ENCODE measurements around the gene GNAQ.

Gene GNAQ

DNA sequence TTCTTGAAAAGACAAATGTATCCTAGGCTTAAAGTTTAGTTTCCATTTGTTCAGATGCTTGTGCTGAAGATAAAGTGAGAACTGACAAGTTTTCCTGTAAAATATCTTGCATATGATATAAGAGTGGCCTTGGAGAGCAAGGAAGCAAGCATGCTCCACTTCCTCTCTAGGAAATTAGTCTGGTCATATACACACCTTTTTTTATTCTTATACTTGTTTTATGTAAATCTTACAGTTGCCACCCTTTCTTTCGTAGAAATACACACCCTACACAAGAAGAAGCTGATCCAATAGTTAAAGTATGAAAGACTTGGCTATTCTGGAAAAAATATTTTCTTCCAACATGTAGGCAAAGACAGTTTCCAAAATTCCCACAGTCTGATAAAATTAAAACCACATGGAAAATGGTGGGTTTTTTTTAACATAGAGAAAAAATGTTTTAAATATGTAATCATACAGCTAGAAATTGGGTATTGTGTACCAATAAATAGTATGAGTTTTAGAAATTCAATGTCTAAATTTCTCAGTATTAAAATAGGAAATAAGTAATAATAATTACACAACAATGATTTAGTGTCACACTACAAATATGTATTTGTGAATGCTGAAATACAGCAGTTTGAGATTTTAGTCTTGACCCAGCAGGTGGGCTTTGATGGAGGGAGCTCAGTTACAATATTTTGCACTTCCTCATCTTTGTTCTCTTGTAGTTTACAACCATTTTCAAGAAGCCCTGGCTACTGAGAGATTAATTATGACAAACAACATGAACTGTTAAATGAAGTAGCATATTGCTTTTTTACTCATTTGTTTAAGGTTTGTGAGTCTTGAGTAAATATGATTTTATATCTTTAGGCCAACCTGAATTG lies 197.8 kb downstream of the GNAQ start:
- no peak overlapping the region for H3K4me3 ChIP-seq (ENCODE audit: low read depth, low read length)
- no peaks in the 10 kb centered on the region for H3K27me3 ChIP-seq (replicated peaks)
- H3K36me3 ChIP-seq (replicated peaks), result no peaks in the 10 kb centered on the region
- TF ChIP-seq, protein P1, sequence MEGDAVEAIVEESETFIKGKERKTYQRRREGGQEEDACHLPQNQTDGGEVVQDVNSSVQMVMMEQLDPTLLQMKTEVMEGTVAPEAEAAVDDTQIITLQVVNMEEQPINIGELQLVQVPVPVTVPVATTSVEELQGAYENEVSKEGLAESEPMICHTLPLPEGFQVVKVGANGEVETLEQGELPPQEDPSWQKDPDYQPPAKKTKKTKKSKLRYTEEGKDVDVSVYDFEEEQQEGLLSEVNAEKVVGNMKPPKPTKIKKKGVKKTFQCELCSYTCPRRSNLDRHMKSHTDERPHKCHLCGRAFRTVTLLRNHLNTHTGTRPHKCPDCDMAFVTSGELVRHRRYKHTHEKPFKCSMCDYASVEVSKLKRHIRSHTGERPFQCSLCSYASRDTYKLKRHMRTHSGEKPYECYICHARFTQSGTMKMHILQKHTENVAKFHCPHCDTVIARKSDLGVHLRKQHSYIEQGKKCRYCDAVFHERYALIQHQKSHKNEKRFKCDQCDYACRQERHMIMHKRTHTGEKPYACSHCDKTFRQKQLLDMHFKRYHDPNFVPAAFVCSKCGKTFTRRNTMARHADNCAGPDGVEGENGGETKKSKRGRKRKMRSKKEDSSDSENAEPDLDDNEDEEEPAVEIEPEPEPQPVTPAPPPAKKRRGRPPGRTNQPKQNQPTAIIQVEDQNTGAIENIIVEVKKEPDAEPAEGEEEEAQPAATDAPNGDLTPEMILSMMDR (IDR thresholded peaks at IDR 0.05; ENCODE audit: low read depth, low read length, missing control alignments), result no peak
- DNase-seq, result no peak
- in situ Hi-C loops (cut with HindIII; ENCODE audit: low pct_ligation_motif_present, low sequenced_read_pairs), result no loop called here
- no peak overlapping the region for H3K27ac ChIP-seq

DNA sequence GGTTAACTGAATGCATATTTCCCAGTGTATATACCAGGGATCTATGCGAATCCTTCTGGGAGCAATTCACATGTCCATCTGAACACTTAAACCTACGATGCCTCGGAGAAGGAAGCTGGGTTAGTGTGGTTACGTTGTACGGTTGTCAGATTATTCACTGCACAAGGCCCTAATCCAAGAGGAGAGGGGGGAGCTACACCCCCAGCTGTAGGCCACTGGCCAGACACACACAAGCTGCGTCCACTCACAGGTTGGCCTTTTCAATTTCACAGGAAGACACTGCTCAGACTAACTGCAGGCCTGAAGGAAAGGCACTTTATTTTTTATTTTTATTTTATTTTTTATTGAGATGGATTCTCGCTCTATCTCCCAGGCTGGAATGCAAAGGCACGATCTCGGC lies 199.0 kb downstream of the GNAQ start:
- Histone ChIP-seq H3K4me3 (ENCODE audit: low read depth, low read length) (no peak overlapping the region), H3K27ac (no peak overlapping the region), H3K27me3 (replicated peaks) (no peaks in the 10 kb centered on the region), H3K36me3 (replicated peaks) (no peaks in the 10 kb centered on the region)
- in situ Hi-C loops (cut with HindIII; ENCODE audit: low pct_ligation_motif_present, low sequenced_read_pairs), result no loop called here
- TF ChIP-seq, protein P1 (IDR thresholded peaks at IDR 0.05; ENCODE audit: low read depth, low read length, missing control alignments), result no peak
- no peak for DNase-seq

- in situ Hi-C loops (cut with HindIII; ENCODE audit: low pct_ligation_motif_present, low sequenced_read_pairs), result no loop called here
- H3K27me3 ChIP-seq (replicated peaks), result no peaks in the 10 kb centered on the region
- TF ChIP-seq, protein P1 (IDR thresholded peaks at IDR 0.05; ENCODE audit: low read depth, low read length, missing control alignments), result no peak
- no peaks in the 10 kb centered on the region for H3K36me3 ChIP-seq (replicated peaks)
- H3K27ac ChIP-seq, result no peak overlapping the region
- DNase-seq, result no peak
- no peak overlapping the region for H3K4me3 ChIP-seq (ENCODE audit: low read depth, low read length)
Measured at GRCh38 chr9:77831781-77832180, 199.8 kb downstream of the GNAQ start.

GRCh38 chr9:77830618-77831285 lies 200.9 kb downstream of the GNAQ start:
- DNase-seq, result no peak
- H3K36me3 ChIP-seq (replicated peaks), result no peaks in the 10 kb centered on the region
- in situ Hi-C loops (cut with HindIII; ENCODE audit: low pct_ligation_motif_present, low sequenced_read_pairs), result no loop called here
- H3K4me3 ChIP-seq (ENCODE audit: low read depth, low read length), result no peak overlapping the region
- TF ChIP-seq, protein P1 (IDR thresholded peaks at IDR 0.05; ENCODE audit: low read depth, low read length, missing control alignments), result no peak
- no peaks in the 10 kb centered on the region for H3K27me3 ChIP-seq (replicated peaks)
- H3K27ac ChIP-seq, result no peak overlapping the region

- DNase-seq, result no peak
- in situ Hi-C loops (cut with HindIII; ENCODE audit: low pct_ligation_motif_present, low sequenced_read_pairs), result no loop called here
- TF ChIP-seq, protein P1 (IDR thresholded peaks at IDR 0.05; ENCODE audit: low read depth, low read length, missing control alignments), result no peak
- no peak overlapping the region for H3K27ac ChIP-seq
- H3K27me3 ChIP-seq (replicated peaks), result no peaks in the 10 kb centered on the region
- no peaks in the 10 kb centered on the region for H3K36me3 ChIP-seq (replicated peaks)
- no peak overlapping the region for H3K4me3 ChIP-seq (ENCODE audit: low read depth, low read length)
Measured at GRCh38 chr9:77829420-77829819, 202.2 kb downstream of the GNAQ start.
